MCF 10A (cell line): ENCODE results near the gene PPP2R3A. TPM values are rescaled to one million over a fixed set of nuclear protein-coding genes. Genes with fewer than 3 reads are reported as not detected.

Experiments
- BruUV-seq: library from RNA; stranded (reverse); fragments of 400-500 nt; replicated peaks from 2 replicates; lab custom pipeline; 2021; lab: Mats Ljungman, UMichigan
- CTCF ChIA-PET: fragments of 300-600 bp; sonication (Branson Sonifier 250); formaldehyde crosslinking; extraction: SDS; loops from one replicate; lab custom pipeline; 2021; ENCODE audit warnings: antibody characterized with exemption, inconsistent platforms; lab: Yijun Ruan, JAX
- POLR2A ChIA-PET: fragments of 300-600, 350-650 bp; sonication (Branson Sonifier 250); formaldehyde crosslinking; extraction: SDS; loops from one replicate; lab custom pipeline; 2020; ENCODE audit warnings: antibody characterized with exemption, inconsistent platforms; lab: Yijun Ruan, JAX
- DNase-seq: peaks from one replicate; pipeline ENCODE4 v3.0.0-alpha.2; 2018; ENCODE audit not compliant: unreplicated experiment
- H3K27ac Mint-ChIP-seq: one replicate; pipeline ENCODE4 v1.8.0; 2022; ENCODE audit warnings: mild to moderate bottlenecking, low read depth, mixed read lengths; ENCODE audit not compliant: unreplicated experiment
- H3K27me3 Mint-ChIP-seq: one replicate; pipeline ENCODE4 v1.8.0; 2022; ENCODE audit warnings: mixed read lengths; ENCODE audit not compliant: insufficient read depth, unreplicated experiment
- H3K36me3 Mint-ChIP-seq: one replicate; pipeline ENCODE4 v1.8.0; 2022; ENCODE audit warnings: mild to moderate bottlenecking, moderate library complexity, mixed read lengths; ENCODE audit not compliant: insufficient read depth, unreplicated experiment
- H3K4me1 Mint-ChIP-seq: one replicate; pipeline ENCODE4 v1.8.0; 2022; ENCODE audit warnings: mixed read lengths; ENCODE audit not compliant: insufficient read depth, unreplicated experiment
- H3K4me3 Mint-ChIP-seq: one replicate; pipeline ENCODE4 v1.8.0; 2022; ENCODE audit warnings: mild to moderate bottlenecking, moderate library complexity, mixed read lengths; ENCODE audit not compliant: unreplicated experiment
- H3K9me3 Mint-ChIP-seq: one replicate; pipeline ENCODE4 v1.8.0; 2022; ENCODE audit warnings: mixed read lengths; ENCODE audit not compliant: unreplicated experiment
- intact Hi-C: fragments of 100-400 bp; cut with micrococcal nuclease; formaldehyde crosslinking; loops from 2 replicates; pipeline ENCODE4 v1.14.1; 2022
- total RNA-seq: library from RNA; stranded (reverse); gene quantifications from 2 replicates; pipeline ENCODE4 v1.2.3, GENCODE V29; 2022
- TF ChIP-seq, protein P1 (sequence below): fragments of 200-600 bp; IDR thresholded peaks from one replicate; pipeline ENCODE4 v1.8.0; 2022; ENCODE audit warnings: antibody characterized with exemption, mild to moderate bottlenecking; ENCODE audit not compliant: unreplicated experiment

Gene PPP2R3A
- total RNA-seq, 1 experiment from 2014 or later = 7.5 TPM

GRCh38 chr3:135917927-135918597 lies 47.5 kb upstream of the PPP2R3A start:
- Mint-ChIP-seq H3K4me1 (peaks cover 18% of the 10 kb centered on the region), H3K4me3 (no peak overlapping the region), H3K9me3 (no peaks in the 10 kb centered on the region), H3K36me3 (no peaks in the 10 kb centered on the region), H3K27me3 (no peaks in the 10 kb centered on the region), H3K27ac (no peak overlapping the region)
- BruUV-seq = no TSS peak
- no peak for DNase-seq
- TF ChIP-seq, protein P1, sequence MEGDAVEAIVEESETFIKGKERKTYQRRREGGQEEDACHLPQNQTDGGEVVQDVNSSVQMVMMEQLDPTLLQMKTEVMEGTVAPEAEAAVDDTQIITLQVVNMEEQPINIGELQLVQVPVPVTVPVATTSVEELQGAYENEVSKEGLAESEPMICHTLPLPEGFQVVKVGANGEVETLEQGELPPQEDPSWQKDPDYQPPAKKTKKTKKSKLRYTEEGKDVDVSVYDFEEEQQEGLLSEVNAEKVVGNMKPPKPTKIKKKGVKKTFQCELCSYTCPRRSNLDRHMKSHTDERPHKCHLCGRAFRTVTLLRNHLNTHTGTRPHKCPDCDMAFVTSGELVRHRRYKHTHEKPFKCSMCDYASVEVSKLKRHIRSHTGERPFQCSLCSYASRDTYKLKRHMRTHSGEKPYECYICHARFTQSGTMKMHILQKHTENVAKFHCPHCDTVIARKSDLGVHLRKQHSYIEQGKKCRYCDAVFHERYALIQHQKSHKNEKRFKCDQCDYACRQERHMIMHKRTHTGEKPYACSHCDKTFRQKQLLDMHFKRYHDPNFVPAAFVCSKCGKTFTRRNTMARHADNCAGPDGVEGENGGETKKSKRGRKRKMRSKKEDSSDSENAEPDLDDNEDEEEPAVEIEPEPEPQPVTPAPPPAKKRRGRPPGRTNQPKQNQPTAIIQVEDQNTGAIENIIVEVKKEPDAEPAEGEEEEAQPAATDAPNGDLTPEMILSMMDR = no peak
- intact Hi-C loops = loop anchor here (1.0 kb wide), 2 partner anchors 47 to 124 kb away; partner anchors contain the start of gene PPP2R3A
- ChIA-PET POLR2A (interaction anchor here (0.6 to 2.4 kb wide), 3 partner anchors 9 to 903 kb away, joined by 3 to 8 read pairs (median 8); no protein-coding TSS in a partner anchor), CTCF (interaction anchor here (0.6 to 15.8 kb wide), 29 partner anchors 9 to 1314 kb away, joined by 3 to 447 read pairs (median 4); no protein-coding TSS in a partner anchor)

- Mint-ChIP-seq H3K4me3 (no peak overlapping the region), H3K9me3 (no peaks in the 10 kb centered on the region), H3K36me3 (no peaks in the 10 kb centered on the region), H3K4me1 (peaks cover 18% of the 10 kb centered on the region), H3K27me3 (no peaks in the 10 kb centered on the region), H3K27ac (no peak overlapping the region)
- TF ChIP-seq, protein P1 = peak; percentile 33
- no TSS peak for BruUV-seq
- intact Hi-C loops = loop anchor here (1.0 kb wide), 2 partner anchors 47 to 124 kb away; partner anchors contain the start of gene PPP2R3A
- DNase-seq = peak; percentile 52
- CTCF ChIA-PET = interaction anchor here (0.5 to 15.8 kb wide), 27 partner anchors 9 to 1314 kb away, joined by 3 to 447 read pairs (median 4); no protein-coding TSS in a partner anchor
- POLR2A ChIA-PET = interaction anchor here (2.4 kb wide), 1 partner anchor 124 kb away, joined by 8 read pairs; no protein-coding TSS in a partner anchor
Measured at GRCh38 chr3:135918600-135918999, 46.9 kb upstream of the PPP2R3A start.

DNA sequence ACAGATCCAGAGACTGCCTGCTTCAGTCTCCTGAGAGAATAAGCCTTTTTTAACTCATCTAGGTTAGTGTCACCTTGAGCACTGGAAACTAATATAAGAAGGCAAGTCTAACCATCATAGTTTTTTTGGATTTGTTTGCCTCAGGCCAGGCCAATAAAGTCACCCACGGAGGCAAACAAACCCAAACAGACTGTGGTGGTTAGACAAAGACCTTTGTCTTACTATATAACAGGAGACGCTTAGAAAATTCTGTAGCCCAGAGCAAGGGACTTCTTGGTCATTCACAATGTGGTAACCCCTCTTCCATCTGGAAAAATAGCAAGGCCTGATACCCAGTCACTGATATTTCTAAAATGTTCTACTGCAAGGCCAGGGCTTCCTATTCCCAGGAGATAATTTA lies 45.3 kb upstream of the PPP2R3A start:
- ChIA-PET CTCF (interaction anchor here (0.6 to 15.8 kb wide), 9 partner anchors 11 to 158 kb away, joined by 3 to 447 read pairs (median 5); no protein-coding TSS in a partner anchor), POLR2A (interaction anchor here (0.9 to 2.4 kb wide), 2 partner anchors 13 to 123 kb away, joined by 3 to 8 read pairs; no protein-coding TSS in a partner anchor)
- no peak for DNase-seq
- H3K27me3 Mint-ChIP-seq = no peaks in the 10 kb centered on the region
- no peak overlapping the region for H3K27ac Mint-ChIP-seq
- no peak overlapping the region for H3K4me3 Mint-ChIP-seq
- BruUV-seq = no TSS peak
- H3K4me1 Mint-ChIP-seq = peaks cover 26% of the 10 kb centered on the region
- intact Hi-C loops = no loop called here
- TF ChIP-seq, protein P1 = no peak
- no peaks in the 10 kb centered on the region for H3K36me3 Mint-ChIP-seq
- no peaks in the 10 kb centered on the region for H3K9me3 Mint-ChIP-seq

- Mint-ChIP-seq H3K36me3 (peaks cover 7% of the 10 kb centered on the region), H3K27ac (no peak overlapping the region), H3K4me1 (peaks cover 42% of the 10 kb centered on the region), H3K27me3 (no peaks in the 10 kb centered on the region), H3K9me3 (peaks cover 7% of the 10 kb centered on the region), H3K4me3 (no peak overlapping the region)
- intact Hi-C loops = no loop called here
- ChIA-PET CTCF (interaction anchor here (0.6 to 15.8 kb wide), 11 partner anchors 15 to 1786 kb away, joined by 3 to 447 read pairs (median 3); partner anchors contain the start of gene EPHB1), POLR2A (interaction anchor here (0.7 to 2.3 kb wide), 8 partner anchors 44 to 939 kb away, joined by 3 to 13 read pairs (median 3); no protein-coding TSS in a partner anchor)
- TF ChIP-seq, protein P1 = no peak
- no TSS peak for BruUV-seq
- no peak for DNase-seq
Measured at GRCh38 chr3:135922903-135923250, 42.7 kb upstream of the PPP2R3A start.
